ENCODE measurements around the gene SPTB.

The SPTB gene

DNA sequence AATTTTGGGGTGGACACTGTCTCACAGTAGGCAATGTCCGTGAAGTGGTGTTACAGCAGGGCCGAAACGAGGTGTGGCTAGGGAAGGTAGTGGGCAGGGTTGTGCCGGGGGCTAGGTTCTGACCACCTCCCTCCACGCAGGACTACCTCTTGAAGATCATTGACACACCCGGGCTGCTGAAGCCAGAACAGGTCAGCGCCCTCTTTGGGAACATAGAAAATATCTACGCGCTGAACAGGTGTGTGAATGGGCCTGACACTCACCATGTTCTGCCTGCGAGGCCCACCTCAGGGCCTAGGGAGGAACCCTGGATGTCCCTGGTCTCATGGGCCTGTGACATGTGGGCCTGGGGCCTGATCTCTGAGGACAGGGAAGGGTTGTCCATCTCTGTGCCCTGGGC is 150.9 kb downstream of the SPTB start:
- DNase-seq (ENCODE audit: low read depth), result no peak

DNA sequence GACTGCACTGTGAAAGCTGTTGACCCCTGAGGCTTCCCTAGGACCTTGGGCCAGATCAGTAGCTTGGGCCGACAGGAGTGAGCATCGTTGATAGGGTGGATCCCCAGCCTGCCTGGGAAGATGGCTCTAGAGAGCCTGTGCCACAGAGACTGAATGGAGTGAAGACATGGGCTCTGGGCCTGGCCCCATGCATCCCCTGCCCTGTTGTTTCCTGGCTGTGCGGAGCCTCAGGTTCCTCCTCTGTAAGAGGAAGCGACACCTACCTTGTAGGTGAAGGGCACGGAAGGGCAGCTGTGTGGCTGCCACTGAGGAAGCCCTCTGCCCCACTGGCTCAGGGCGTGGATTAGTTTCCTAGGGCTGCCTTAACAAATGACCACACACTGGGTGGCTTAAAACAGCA is 151.6 kb downstream of the SPTB start:
- no peak for DNase-seq (ENCODE audit: low read depth)

DNA sequence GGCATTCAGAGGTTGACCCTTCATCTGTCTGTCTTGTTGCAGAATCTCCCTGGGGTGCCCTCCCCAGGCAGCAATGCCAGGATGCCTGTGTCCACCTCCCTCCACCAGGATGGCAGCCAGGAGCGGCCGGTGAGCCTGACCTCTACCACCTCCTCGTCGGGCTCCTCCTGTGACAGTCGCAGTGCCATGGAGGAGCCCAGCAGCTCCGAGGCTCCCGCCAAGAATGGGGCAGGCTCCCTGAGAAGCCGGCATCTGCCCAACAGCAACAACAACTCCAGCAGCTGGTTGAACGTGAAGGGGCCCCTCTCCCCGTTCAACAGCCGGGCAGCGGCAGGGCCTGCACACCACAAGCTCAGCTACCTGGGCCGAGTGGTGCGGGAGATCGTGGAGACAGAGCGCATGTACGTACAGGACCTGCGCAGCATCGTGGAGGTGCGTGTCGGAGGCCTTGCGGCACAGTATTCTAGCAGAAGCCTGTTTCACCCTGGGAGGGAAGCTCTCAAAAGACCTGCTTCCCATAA is 152.1 kb downstream of the SPTB start:
- DNase-seq (ENCODE audit: low read depth), result no peak

DNA sequence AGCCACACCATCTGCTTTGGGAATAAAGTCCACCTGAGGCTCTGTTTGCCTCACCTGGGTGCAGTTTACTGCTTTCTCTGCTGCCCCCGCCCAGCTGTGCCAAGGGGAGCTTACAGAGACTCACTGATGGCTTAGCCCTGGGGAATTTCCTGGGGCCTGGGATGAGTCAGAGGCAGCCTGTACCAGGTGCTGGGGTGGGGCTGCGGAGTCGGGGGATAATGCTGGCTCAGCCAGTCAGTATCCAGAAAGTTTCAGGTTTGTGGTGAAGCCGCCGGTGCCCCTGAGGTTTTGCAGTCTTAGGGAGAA is 153.2 kb downstream of the SPTB start:
- no peak for DNase-seq (ENCODE audit: low read depth)

DNA sequence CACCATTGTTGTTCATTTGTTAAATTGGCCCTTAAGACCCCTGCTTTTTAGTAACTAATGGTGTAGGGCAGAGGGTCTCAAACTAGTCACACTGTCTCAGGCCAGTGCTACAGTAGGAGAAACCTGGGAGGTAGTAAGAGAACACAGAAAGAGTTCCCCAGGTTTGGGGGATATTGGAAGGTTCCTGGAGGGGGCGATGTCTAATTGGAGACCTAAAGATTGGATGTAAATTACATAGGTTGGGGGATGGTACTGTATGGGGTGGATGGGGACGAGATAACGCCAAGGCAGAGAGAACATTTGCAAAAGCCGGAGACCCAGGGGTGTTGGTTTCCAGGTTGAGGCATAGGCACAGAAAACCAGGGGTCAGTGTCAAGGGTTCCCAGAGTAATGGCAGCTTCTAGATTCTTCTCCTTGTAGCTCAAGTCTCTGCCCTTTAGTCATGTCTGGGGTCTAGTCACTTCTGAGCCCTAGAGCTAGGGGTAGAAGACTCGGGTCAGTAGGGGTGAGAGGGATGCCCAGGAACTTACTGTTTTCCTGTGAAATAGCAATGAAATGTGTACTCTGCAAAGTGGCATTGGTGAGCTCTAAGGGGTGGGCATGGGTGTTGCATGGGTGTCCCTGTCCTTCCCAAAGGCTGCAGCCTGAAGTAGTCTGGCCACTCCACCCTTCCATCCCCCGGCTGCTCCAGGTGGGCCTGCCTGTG is 153.7 kb downstream of the SPTB start:
- DNase-seq (ENCODE audit: low read depth), result no peak

DNA sequence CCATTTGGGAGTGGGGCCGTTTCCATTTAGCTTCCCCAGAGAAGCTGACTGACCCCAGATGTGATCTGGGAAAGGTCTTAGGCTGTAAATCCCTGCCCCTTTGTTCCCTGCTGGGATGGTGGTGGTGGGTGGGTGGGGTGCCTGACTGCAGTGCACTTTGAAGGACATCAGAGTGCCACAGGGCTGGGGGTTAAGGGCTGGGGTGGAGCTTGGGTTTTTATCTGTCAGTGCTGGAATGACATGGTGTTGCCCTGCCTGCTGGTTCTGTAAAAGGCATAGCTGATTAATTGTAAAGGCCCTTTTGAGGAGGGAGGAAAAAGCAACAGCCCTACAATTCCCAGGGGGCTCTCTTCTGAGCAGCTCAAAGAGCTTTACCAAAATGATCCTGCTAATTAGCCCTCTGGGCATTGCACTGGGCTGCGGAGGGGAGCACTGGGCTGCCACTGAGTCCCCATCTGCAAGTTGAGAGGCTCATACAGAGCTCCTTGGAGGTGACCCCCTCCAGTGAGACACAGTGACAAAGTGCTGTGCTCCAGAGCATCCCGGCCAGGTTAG is 154.4 kb downstream of the SPTB start:
- DNase-seq (ENCODE audit: low read depth), result no peak

DNA sequence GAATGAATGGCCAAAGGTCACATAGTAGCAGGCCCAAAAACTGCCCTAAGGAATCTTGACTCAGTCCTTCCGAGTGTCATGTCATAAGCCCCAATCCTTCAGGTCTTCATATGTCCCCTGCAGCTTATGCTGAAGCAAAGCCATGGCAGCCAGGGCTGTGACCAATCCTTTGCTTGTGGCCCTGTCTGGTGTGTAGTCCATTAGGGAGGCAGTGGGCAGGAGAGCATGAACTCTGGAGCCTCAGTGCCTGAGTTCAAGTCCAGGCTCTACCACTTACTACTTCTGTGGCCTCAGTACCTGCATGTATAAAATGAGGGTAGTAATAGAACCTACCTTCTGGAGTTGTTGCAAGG is 155.2 kb downstream of the SPTB start:
- DNase-seq (ENCODE audit: low read depth), result no peak

DNA sequence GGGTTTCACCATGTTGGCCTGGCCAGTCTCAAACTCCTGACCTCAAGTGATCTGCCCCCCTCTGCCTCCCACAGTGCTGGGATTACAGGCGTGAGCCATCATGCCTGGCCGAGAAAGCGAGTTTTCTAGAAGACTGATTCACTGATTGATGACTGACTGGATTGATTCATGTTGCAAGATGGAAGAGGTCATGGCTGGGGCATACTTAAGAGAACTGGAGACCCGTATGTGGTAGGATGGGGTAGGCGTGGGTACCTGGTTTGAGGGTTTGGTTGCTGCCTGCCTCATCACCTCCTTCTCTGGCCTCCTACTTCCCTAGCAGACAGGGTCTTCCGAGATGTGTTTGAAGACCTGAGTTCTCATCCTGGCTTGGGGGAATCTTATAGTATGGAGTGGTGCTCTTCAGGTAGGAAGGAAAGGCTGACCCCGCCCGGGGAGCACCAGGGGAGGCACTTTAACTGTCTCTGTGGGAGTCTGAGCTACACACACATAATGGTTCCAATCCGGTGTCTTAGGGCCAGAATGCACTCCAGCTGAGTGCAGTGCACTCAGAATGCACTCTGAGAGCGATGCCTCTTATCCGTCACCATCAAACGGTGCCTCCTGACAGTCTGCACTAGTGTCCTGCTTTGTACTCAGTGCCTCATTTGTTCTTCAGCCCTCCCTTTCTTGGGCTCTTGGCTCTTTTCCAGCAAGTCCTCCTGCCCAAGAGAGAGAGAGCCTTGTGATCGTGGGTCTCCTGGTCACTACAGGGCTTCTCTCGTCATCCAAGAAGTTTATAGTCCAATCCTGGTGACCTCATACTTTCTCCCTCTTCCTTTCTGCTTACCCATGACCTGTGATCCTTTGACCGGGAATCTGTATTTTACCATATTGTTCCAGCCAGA is 155.8 kb downstream of the SPTB start:
- DNase-seq (ENCODE audit: low read depth), result no peak

DNA sequence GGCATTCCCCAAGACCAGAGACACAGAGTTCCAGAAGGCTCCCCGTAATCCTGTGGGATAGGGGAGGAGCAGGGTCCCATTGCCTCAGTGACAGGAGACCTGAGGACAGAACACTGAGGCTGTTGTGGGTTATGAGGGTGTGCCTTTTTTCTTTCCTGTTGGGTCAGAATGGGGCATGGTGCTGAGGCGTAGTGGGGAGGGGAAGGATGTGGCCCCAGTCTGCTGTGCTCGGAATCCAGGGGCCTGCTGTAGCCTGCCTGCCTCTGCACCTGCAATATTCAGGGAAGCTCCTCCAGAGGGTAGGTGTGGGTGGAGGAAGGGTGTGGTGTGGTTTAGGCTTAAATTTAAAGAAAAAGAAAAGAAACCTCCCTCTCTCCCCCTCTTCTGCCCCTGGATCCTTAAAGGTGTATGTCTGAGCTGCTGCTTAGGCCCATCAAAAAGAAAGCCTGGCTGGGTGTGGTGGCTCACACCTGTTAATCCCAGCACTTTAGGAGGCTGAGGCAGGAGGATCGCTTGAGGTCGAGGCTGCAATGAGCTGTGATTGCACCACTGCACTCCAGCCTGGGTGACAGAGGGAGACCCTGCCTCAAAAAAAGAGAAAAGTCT is 156.8 kb downstream of the SPTB start:
- no peak for DNase-seq (ENCODE audit: low read depth)

DNA sequence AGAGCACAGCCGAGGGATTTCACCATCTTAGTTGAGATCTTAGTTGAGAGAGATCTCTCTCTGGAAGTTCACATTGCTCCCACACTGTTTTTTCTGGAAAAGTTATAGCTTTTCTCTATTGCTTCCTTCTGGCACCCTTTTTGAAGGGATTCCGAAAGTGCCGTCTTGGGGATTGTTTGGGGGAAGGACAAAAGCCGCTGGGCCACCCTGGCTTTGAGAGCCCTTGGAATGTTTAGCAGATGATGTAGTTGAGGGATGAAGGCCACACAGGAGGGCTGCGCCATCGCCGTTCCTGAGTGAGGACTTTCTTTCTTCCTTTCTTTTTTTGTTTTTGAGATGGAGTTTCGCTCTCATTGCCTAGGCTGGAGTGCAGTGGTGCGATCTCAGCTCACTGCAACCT is 157.8 kb downstream of the SPTB start:
- DNase-seq (ENCODE audit: low read depth), result no peak

DNA sequence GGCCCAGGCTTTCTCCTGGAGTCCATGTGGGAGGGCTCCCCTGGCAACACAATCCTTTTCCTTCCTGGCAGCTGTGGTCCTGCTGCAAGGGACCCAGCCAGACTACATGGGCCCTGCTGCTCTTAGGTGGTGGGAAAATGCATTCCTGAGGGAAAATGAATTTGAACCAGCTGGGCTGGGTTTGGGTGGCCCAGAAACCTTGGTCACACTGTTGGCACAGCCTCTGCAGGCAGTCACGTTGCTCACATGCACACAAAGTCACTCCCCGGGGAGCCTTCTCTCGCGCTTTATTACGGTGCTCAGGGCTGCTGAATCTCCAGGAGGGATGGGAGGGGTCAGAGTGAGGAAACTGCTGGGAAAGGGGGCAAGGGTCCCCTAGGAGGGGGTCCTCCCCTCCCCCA is 158.3 kb downstream of the SPTB start:
- DNase-seq (ENCODE audit: low read depth), result no peak

DNA sequence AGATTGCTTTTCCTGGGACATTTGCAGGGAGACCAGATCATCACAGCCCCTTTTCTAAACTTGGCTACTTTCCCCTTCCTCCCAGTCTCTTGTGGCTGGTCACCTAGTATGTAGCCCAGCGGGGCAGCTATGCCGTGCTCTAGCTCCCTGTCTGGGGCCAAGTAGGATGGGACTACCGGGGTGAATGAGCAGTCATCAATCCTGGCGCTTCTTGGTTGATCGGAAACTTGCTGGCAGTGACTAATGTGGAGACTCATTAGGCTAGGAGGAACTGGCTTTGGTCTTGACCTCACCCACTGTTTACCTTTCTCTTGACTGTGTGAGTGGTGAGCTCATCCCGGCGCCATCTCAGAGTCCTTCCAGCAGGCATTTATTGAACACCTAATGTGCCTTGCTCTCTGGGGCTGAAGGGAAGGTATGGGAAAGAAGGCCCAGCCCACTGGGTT is 159.6 kb downstream of the SPTB start:
- no peak for DNase-seq (ENCODE audit: low read depth)

DNA sequence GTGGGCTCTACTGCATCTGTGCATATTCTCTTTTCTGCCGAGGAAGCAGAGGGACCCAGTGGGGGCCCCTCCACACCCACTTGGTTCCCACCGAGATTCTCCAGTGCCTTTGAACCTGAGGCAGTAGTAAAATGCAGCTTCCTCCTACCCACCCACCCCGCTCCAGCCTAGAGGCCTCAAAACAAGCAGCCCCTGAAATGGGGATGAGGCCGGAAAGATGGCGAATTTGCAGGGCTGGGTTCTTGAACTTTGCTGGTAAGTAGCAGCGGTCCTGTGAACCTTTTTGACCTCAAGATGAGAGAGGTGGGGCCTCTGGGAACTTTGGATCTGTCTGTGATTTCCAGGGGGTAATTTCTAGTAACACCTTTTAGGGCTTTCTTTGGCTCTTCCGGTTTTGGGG is 160.1 kb downstream of the SPTB start:
- no peak for DNase-seq (ENCODE audit: low read depth)

DNA sequence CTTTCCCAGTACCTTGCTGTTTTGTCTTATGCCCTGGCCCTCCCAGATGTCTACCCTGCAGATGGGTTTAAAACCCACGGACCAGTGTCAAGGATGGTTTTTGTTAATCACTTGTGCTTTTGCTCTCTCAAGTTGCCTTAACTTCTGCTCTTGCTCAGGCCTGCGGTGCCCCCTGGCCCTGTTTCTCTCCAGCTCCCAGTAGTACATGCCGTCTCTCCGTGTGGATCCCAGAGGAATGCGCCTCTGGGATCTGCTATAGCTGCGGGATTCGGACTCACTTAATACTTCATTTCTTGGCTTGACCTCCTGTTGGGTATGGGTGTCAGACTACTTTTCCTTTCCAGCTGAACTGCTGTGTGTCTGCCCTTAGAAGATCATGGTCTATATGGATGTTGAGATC is 160.9 kb downstream of the SPTB start:
- no peak for DNase-seq (ENCODE audit: low read depth)

DNA sequence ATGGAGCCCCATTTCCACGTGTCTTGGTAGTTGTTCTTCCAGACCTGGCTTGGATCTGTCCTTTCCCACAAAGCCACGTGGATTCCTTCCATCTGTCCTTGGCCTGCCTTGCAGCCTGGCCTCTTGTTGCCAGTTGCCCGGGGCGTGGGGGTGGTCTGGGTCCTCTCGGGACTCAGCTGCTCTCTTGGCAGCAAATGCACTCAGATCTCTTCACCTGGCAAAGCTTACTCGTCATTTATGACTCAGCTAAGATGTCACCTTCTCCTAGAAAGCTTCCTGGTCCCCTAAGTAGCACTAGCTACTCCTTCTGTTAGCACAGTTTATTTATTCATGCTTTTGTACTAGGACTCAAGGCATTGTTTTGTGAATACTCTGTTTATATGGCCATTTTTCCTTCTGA is 161.8 kb downstream of the SPTB start:
- DNase-seq (ENCODE audit: low read depth), result no peak

DNA sequence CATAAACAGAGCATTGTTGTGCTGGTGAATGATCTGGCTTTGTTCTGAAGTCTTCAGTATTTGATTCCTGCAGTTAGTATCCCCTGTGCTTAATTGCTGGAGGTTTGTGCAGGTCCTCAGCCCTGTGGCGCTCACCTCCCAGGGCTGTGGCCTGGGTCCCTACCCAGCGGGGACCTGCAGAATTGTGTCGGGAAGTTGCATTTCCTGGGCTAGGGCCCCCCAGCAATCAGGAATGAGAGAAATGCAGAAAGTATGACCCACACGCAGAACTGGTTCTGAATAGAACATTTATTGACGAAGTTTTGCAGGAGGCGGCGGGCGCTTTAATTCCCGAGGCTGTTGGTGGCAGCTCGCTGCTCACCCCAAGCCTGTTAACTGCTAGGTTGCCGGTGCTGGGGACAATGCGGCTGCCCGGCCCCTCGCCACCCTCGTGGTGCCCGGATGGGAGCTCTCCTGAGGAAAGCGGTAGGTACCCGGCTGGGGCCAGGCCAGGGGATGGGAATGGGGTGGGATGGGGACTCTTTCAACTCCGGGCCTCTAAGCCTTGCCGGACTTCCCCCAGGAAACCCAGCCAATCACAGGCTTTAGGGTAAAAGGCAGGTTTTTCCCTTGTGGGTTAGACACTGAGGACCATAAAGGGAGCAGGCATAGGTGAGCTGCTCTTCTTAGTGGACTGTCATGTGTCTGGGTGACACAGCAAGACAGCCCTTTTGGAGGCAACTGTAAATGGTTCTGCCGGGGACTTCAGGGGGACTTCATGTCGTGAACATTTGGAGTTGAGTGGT is 163.9 kb downstream of the SPTB start:
- DNase-seq (ENCODE audit: low read depth), result no peak

DNA sequence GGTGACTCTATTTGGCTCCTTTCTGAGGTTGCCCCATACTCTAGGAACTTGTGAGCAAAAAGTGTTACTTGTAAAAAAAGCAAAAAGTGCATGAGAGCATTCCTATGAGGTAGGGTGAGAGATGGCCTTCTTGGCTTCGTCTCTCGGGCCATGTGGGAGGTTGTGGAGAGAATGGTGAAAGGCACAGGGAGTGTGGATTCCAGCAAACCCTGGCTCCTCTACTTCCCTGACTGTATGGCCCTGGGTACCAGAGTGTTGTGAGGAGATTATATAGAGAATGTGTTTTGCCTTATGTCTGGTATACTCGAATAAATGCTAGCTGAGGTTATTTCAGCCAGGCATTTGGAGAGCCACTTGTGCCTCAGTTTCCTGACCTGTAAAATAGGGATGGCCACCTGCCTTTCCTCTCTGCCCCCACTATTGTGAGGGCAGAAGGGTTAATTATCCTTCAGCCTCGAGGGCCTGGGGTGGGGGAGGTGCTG is 164.5 kb downstream of the SPTB start:
- DNase-seq (ENCODE audit: low read depth), result no peak

DNA sequence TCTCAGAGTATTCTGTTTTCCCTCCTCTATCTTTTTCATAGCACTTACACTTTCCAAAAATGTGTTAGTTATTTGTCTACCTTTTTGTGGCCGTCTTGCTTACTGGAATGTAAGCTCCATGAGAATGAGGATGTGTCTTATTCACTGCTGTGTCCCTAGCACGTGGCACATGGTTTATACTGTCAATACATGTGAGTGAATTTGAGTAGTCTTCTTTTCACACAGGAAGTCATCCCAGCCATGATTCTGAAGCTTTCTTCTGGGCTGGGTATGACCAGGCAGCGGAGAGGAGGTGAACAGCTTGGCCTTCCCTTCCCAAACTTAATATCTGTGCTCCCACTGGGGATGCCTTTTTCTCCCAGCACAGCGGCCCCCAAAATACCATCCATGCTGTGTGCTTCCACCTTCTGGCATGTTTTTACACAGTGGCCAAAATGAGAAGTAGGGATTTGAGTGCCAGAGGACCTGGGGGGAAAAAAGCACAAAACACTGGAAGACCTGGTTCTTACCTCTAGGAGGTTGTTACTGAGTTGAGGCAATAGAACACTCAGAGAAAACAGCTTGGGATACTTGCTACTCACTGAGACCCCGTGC is 165.2 kb downstream of the SPTB start:
- no peak for DNase-seq (ENCODE audit: low read depth)

DNA sequence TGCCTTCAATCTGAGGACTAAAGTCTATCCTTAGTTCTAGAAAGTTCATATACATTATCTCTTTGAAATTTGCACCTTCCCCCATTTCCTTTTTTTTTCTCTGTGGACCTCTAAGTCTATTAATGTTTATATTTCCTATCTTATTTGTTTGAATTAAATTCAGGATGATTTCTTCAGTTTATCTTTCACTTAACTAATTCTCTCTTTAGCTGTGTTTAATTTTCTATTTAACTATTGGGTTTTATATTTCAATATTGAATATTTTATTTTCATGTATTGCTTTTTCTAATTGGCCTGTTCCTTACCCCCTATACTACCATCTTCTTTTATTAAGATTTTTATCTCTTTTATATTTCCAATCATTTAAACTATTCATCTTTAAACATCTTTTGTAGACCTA is 166.0 kb downstream of the SPTB start:
- no peak for DNase-seq (ENCODE audit: low read depth)

DNA sequence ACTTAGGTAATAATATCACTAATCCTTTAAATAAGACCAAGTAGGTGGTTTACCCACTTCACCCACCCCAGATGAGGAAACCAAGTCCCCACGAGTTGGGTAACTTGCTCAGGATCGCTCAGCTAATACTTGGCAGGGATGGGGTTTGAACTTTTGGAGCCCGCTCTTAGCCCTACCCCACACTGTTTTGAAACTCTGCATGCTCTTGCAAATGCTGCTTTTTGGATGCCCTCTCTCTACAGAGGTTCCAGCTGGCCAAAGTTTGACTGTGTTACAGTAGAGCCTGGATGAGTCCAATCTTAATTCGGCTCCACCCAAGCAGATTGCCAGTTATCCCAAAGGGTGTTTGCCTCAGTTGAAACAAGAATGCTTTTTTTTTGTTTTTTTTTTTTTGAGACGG is 168.7 kb downstream of the SPTB start:
- DNase-seq (ENCODE audit: low read depth), result no peak

DNA sequence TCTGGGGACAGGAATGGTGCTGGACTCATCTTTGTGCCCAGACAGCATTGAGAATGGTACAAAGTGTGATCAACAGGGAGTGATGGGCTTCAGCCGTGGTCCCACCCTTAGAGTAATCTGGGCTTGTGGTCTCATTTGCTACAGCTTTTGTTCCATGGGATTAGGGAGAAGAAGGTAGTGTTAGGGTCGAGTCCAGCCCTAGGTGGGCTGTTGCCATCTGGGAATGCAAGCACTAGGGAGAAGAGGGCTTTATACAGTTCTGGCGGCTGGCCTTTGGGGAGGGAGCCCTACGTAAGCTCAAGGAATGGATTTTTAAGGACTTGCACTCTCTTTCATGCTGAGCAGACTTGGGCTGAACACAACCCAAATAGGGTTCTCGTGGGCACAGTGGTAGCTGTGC is 170.6 kb downstream of the SPTB start:
- DNase-seq (ENCODE audit: low read depth), result no peak
